HG03103 (cell line): ENCODE measurements around the gene TTBK1.

Experiments used
- ATAC-seq: cut with Tn5 transposase; IDR thresholded peaks from one replicate; pipeline ENCODE4 v1.9.1; 2021; ENCODE audit warnings: low read depth; ENCODE audit not compliant: unreplicated experiment

Gene TTBK1

GRCh38 chr6:43269273-43270007 is 26.2 kb downstream of the TTBK1 start:
- no peak for ATAC-seq

- no peak for ATAC-seq
These were observed 28.0 kb downstream of the TTBK1 start for GRCh38 chr6:43271103-43271815.

- no peak for ATAC-seq
These were observed 28.7 kb downstream of the TTBK1 start for GRCh38 chr6:43271944-43272343.

GRCh38 chr6:43273707-43274106 is 30.4 kb downstream of the TTBK1 start:
- no peak for ATAC-seq

GRCh38 chr6:43274127-43274915 is 31.0 kb downstream of the TTBK1 start:
- no peak for ATAC-seq

GRCh38 chr6:43274916-43275597 is 31.8 kb downstream of the TTBK1 start:
- no peak for ATAC-seq

GRCh38 chr6:43275801-43276576 is 32.7 kb downstream of the TTBK1 start:
- no peak for ATAC-seq

- no peak for ATAC-seq
These were observed 33.5 kb downstream of the TTBK1 start for GRCh38 chr6:43276577-43277305.

- ATAC-seq: no peak
These were observed 34.0 kb downstream of the TTBK1 start for GRCh38 chr6:43277306-43277642.

- no peak for ATAC-seq
These were observed 34.6 kb downstream of the TTBK1 start for GRCh38 chr6:43277643-43278523.

- ATAC-seq: no peak
These were observed 35.3 kb downstream of the TTBK1 start for GRCh38 chr6:43278524-43279078.

- no peak for ATAC-seq
These were observed 37.0 kb downstream of the TTBK1 start for GRCh38 chr6:43280234-43280633.

- no peak for ATAC-seq
These were observed 38.8 kb downstream of the TTBK1 start for GRCh38 chr6:43282060-43282459.

GRCh38 chr6:43282636-43283513 is 39.6 kb downstream of the TTBK1 start:
- no peak for ATAC-seq

GRCh38 chr6:43283514-43283901 is 40.2 kb downstream of the TTBK1 start:
- no peak for ATAC-seq

GRCh38 chr6:43283905-43284304 is 40.6 kb downstream of the TTBK1 start:
- ATAC-seq: no peak
